GM21447 (cell line): ENCODE data around the gene LARP6.
"Not testable (repeated sequence)": the region's sequence is repeated elsewhere in the genome, so short reads cannot be mapped to it uniquely, and the experiment has no call there.

ENCODE experiments used
- ATAC-seq: cut with Tn5 transposase; IDR thresholded peaks from one replicate; pipeline ENCODE4 v1.9.1; 2021; ENCODE audit not compliant: unreplicated experiment

Gene LARP6

DNA sequence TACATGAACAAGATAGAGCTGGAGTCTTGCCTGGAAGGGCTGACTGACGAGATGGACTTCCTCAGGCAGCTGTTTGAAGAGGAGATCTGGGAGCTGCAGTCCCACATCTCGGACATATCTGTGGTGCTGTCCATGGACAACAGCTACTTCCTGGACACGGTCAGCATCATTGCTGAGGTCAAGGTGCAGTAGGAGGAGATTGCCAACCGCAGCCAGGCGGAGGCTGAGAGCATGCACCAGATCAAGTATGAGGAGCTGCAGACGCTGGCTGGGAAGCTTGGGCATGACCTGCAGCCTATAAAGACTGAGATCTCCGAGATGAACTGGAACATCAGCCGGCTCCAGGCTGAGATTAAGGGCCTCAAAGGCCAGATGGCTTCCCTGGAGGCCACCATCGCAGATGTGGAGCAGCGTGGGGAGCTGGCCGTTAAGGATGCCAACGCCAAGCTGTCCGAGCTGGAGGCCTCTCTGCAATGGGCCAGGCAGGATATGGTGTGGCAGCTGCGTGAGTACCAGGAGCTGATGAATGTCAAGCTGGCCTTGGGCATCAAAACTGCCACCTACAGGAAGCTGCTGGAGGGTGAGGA lies 5.5 kb upstream of the LARP6 start:
- ATAC-seq: no peak

DNA sequence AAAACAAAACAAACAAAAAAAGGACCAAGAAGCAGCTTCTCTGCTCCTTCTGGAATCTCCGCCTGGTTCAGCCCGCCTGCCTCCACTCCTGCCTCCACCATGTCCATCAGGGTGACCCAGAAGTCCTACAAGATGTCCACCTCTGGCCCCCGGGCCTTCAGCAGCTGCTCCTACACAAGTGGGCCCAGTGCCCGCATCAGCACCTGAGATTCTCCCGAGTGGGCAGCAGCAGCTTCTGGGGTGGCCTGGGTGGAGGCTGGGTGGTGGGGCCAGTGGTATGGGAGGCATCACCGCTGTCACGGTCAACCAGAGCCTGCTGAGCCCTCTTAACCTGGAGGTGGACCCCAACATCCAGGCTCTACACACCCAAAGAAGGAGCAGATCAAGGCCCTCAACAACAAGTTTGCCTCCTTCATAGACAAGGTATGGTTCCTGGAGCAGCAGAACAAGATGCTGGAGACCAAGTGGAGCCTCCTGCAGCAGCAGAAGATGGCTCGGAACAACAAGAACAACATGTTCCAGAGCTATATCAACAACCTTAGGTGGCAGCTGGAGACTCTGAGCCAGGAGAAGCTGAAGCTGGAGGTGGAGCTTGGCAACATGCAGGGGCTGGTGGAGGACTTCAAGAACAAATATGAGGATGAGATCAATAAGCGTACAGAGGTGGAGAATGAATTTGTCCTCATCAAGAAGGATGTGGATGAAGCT lies 4.8 kb upstream of the LARP6 start:
- ATAC-seq: not testable (repeated sequence)

DNA sequence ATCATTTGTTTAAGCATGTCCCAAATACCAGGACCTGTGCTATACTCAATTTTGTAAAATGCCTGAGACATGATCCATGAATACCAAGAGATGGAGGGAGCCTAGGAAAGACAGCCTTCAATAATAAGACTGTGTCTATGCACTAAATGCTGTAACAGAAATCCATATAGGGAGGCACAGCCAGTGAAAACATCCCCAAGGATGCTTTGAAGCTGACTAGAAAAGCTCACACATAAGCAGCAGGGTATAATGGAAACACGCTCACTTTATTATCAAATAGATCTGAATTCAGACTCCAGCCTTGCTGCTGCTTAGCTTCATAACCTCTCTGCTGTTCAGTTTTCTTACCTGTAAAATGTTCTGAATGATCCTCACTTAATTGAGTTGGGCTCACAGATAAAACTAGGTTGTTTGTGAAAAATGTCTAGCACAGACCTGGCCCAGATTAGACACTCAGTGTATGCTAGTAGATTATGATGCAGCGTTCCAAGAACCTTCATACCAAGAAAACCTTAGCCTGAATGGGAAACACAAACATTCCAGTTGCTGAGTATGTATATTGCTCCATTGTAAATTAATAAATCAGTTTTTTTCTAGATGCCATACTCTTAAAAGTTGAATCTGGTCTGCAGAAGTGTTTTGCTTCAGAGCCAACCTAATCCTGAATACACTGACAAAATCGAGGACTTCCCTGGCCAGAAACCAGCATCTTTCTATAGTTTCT lies 3.8 kb upstream of the LARP6 start:
- ATAC-seq: no peak

DNA sequence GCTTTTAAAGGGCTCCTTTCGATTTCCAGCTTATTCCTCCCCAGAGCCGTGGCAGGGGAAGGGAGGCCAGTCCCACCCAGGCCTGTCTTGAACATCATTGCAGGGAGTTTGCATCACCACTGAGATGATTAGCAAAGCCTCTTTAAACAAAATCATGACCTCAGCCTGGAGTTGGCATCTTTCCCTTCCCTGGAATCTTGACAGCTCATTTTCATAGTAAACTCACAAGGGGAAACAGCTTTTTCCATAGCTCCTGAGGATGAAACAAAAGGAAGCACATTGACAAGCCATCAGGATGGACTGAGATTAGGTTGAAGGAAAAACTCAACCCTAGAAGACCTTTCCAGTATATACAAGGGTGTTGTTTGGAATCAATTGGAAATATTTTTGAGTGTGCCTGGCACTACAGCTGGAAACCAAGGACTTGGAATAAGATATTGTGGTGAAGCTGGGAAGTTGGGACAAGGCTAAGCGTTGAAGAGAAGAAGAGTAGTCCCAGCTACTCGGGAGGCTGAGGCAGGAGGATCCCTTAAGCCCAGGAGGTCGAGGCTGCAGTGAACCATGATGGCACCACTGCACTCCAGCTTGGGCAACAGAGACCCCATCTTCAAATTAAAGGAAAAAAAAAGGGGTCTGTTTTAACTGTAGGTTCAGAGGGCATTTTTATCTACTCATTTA lies 3.1 kb upstream of the LARP6 start:
- ATAC-seq: no peak

DNA sequence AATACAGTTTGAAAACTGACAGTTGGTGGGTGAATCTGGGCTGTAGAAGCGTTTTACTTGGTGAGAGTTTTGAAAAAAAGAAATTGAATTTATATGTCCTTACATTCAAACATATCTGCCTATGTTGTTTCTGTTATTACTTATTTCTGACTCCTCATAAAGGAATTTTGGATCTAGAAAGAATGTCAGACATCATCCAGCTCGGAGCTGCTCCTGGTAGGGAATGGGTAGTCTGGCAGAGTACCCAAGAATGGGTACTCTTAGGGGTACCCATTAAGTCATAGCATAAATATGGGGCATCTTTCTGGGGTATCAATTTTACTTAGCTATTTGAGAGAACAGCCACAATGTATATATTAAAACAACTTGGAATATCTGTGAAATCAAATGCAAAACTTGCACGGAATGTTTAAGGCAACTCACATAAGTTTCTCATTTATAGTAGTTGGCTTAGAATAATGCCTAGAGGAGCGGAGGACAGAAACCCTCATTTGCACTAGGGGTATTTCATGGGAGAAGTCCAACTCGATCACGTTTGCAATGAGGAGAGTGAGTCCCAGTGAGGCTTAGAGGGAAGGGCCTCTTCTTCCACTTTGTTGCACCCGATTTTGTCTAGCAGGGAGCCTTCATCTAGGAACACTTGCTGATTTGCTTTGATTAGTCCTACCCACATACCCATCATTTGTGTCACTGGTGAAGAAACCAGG lies 2.4 kb upstream of the LARP6 start:
- ATAC-seq: no peak

DNA sequence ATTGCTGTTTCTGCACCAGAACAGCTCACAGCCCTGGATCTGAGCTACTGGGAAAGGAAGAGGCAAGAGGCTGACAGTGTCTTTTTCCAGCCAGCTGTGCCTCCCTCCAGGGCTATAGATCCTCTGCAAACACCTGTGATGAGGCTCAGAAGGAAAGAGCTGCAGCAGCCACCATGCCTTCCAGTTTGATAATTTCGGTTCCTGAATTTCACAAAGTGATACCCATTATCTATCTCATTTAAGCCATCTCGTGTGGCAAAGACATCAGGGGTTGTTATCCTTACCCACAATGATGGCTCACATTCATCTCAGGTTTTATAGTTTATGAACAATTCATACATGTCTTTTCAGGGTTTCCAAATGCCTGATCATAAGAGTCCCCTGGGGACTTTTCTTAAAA lies 1.8 kb upstream of the LARP6 start:
- ATAC-seq: no peak

DNA sequence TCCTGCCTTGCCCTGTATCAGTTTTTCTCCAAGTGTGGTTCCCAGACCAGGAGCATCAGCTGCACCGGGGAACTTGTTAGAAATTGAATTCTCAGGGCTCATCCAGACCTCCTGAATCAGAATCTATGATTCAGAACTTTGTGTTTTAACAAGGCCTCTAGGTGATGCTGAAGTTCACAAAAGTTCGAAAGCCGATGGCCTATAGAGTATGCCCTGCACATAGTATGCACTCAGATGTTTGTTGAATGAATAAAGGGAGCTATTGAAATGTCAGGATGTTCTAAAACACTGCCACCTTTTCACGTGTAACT lies 664 bp upstream of the LARP6 start:
- ATAC-seq: no peak

DNA sequence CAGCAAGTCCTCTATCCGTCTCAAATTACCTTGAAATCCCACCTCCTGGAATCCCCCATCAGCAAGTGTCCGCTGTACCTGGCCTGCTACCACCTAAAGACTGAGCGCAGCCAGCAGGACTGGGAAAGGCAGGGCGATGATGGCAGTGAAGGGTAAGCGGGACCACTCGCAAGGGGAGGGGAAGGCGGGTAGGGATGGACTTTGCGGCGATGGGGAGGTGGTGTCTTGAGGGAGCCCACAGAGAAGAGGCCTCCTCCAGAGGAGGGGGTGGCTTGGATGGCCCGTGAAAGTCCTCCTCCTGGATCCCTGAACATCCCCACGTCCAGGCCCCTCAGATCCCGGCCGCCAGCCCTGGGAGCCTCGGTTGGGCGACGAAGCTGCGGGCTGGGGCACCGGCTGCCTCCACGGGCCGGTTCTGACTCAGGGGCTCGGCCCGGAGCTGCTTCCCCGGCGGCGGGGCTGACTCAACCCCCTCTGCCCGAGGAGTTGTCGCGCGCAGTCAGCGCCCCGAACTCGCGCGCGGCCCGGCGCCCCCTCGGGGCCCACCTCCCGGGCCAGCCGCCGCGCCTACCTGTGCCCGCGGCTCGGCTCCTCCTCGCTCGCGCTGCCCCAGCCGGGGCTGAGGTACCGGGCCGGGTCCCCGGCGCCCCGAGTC lies 512 bp downstream of the LARP6 start:
- no peak for ATAC-seq

DNA sequence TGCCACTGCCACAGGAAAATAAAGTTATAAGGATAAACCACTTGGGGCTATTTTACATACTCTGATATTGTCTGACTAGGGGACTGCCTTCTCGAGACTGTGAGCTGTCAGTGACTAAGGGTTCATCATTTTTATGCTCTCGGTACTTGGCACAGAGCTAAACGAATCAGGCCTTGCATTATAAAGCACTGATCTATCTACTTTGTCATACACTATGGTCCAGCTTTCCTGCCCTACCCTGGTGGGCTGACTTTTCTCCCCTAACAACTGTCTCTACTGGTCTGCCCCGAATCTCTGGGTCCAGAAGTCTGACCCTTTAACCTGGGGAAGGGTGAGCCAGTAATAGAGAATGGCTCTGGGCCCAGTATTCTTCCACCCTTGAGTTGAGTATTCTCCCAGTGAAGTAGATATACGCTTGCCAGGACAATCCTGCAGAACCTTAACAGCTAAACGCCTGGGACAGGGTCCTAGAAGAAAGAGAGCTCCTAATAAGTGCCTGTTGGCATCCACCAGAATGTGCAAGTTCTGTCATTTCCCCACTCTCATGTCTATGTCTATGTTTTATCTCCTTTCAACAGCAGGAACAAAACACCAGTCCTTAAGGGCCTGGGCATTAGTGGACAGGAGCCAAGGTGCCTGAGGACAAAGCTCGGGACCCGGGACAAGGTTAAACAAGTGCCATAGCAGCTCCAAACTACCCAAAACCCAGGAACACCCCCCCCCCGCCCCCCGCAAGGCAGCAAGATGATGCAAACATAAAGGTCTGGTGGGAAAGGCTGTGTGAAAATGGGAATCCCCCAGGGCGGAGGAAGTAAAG lies 1.2 kb downstream of the LARP6 start:
- no peak for ATAC-seq

DNA sequence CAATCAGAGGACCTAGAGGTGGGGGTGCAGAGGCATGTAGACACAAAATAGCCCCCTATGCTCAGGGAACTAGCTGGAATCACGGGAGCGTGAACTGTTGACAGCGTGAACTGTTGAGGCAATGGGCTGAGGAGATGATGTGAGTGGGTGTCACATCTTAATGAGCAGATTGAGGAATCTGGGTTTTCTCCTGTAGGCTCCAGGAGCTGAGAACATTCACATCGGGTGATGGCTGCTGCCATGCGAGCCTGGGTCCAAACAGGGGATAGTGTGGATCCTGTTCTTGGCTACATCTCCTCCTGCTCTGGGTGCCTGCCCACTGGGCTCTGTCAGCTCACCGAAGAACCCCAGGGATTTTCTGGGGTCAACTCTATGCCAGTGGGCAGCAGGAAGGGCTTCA lies 2.1 kb downstream of the LARP6 start:
- no peak for ATAC-seq

DNA sequence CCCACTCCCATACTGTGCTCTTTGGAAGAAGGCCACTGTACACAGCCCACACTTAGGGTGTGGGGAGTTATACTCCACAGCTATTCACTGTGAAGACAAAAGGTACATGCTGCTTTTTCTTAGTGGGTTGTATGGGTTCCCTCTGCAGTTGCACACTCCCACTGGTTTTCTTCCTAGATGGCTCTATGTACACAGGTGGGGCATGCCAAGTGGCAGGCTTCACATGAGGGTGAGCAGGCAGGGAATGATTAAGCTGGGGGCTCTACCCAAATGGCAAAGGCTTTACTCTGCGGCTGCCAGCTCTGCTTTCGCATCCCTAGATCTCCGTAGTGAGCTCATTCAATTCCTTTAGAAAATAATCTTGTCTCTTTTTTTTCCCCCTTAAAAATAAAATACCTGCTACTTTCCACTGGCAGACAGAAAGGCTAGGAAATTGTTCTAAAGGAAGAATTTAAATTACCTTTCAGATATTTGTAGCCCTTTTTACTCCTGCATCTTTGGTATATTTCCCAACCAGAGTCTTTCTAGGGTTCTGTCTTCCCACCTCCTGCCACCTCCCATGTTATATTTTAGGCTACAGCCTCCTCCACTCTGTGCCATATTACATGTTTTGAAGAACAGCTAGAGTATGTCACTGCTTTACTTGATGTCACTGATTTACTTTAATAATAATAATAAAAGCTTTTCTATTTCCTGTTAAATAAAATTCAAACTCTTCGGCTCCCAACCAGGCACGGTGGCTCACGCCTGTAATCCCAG lies 8.2 kb downstream of the LARP6 start:
- no peak for ATAC-seq

DNA sequence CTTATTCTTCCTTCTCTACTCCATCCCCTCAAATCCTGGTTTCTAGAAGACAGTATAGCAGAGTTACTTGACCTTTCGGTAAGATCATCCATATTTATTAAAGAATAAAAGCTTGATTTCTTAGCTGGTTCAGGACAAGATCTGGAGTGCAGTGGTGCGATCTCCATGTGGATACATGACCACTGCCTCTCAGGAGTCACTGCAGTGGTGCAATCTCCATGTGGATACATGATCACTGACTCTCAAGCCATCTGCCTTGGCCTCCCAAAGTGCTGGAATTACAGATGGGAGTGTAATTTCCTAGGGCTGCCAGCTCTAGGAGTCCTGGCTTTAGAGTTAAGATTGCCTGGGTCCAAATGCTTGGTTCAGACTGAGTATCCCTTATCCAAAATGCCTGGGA lies 16.5 kb downstream of the LARP6 start:
- ATAC-seq: no peak

DNA sequence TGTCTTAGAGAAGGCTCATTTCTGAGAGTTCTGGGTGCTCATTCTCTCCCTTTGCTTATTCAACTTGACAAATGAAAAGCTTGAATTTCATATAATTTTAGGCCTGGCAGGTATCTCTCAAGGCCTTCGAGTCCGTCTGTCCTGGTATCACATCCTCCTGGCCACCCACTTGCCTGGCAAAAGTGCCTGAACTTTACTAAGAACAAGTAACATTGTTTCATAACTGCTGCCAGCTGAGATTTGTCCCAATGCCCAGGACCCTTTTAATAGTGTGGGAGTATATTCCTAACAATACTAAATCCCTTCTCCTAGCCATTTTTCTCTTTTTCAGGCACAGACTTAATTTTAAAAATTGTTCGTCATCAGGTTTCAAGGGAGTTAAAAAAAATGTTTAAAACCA lies 18.1 kb downstream of the LARP6 start:
- no peak for ATAC-seq

DNA sequence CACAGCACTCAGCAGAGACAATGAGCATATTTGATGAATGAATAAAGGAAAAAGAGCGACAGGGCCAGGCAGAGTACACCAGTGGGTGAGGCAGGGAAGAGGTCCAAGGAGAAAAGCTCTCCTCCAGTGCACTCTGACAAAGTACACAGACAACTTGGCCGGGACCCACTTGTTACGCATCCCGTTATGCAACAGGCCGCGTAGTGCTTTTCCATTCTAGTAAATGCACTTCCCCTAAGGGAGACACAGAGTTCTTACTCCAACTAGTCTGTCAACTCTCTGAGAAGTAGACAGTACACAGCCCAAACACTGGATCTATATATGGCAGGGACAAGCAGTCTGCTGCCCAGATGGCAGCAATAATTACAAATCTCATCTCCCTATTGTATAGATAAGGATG lies 18.5 kb downstream of the LARP6 start:
- no peak for ATAC-seq

DNA sequence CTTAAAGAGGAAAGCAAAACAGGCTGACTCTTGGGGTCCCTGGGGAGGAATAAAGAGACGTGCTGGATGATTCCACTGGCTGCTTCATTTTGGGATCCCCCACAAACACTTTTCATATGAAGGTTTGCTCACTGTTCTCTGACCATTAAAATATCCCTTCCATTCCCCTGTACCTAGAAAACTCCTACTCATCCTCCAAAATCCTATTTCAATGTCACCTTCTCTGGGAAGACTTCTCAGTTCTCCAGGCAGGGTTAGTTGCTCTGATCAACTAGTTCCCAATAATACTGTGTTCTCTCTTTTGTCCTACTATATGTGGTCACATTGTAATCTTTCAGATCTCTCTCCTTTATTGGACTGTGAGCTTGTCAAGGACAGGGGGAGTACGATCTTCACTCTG lies 19.0 kb downstream of the LARP6 start:
- ATAC-seq: no peak

DNA sequence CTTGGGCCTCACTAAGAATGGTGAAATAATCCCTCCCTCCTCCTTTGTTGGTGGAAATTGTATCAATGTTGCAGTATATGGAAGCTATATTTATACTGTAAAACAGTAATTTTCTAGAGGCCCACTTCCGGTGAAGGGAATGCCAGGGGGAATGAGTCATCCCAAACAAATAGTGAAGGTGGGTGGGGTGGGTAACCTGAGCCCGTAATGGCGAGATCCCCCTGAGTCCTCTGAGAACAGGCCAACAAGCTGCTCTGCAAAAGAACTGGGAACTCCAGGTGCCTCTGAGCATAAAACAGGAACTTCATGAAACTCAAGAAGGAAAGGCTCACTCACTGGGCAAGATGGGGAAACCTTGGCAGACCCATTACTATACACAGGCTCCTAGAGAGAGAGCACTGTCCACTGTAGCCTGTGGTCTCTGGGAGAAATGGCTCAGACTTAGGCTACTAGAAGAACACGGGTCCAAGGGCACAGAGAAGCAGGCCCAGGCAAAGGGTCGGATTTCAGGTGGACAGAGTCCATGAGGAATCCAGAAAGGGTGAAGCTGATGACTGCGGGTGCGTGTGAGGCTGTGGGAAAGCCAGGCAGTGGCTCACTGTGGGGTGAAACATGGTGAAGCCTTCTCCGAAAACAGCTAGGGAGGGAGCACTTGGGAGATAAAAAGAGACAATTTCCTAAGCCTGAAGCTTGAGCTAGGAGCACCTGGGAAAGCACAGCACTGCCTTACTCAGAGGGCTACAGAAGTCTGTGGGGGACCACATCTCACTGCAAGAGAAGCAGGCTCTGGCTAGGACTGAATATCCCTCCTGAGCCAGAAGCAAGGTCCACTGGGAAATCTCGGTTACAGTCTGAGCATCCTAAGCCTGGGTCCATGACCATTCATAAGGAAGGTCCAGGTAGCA lies 19.8 kb downstream of the LARP6 start:
- no peak for ATAC-seq

DNA sequence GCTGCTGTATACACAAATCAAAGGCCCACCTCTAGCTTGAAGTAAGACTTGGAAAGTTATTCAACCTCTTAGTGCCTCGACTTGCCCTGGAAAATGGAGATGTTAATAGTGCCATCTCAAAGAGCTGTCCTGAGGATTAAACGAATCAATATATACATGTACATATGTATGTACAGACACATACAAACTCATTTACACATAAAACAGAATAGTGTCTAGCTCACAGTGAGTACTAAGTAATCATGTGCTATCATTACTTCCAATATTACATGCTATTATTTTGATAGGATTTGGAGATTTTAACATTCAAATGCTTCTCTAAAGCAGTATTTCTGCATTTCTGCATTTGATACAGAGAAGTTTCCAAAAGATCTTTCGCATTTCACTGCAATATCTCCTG lies 20.5 kb downstream of the LARP6 start:
- ATAC-seq: no peak

DNA sequence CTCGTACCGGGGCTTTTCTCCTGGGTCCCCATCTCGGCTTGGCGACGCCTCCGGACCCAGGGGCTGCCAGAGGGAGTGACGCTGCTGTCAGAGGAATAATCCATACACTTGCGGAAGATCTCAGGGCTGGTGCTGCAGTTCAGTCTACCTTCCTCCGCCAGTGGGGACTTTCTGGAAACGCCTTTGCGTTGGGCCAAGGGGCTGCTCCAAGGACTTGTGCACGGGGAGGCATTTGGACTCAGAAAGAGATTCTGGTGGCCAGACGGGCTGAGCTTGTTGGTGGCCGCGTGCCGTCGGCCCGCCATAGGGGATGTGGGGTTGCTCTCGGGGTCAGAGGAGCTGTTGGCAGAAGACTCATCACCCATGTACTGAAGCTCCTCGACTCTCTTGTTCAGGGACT lies 21.8 kb downstream of the LARP6 start:
- no peak for ATAC-seq
